Kidney epithelial cell (primary cell): ENCODE measurements around the gene SIRPA. TPM values are rescaled to one million over a fixed set of nuclear protein-coding genes. Genes with fewer than 3 reads are reported as not detected.

Source experiments
- DNase-seq: peaks from one replicate; pipeline ENCODE4 v3.0.0-alpha.2; 2010; ENCODE audit warnings: low read depth
- H3K27me3 ChIP-seq: 2 replicates; pipeline ENCODE4 v1.6.0; 2011; ENCODE audit warnings: low read length; ENCODE audit not compliant: control insufficient read depth, insufficient read depth
- H3K36me3 ChIP-seq: 2 replicates; pipeline ENCODE4 v1.5.1; 2011; ENCODE audit warnings: low read length; ENCODE audit not compliant: control insufficient read depth, insufficient read depth
- H3K4me3 ChIP-seq: 2 replicates; pipeline ENCODE4 v1.5.1; 2011; ENCODE audit warnings: low read depth, mild to moderate bottlenecking, control low read depth, low read length
- CTCF ChIP-seq: IDR thresholded peaks from 2 replicates; pipeline ENCODE4 v1.5.1; 2011; ENCODE audit warnings: mild to moderate bottlenecking, moderate library complexity, low read length, control low read depth, inconsistent platforms; ENCODE audit not compliant: insufficient read depth, poor library complexity, severe bottlenecking
- total RNA-seq: library from RNA; depleted of rRNA; stranded (reverse); fragments of >200 nt; gene quantifications from 2 replicates; pipeline ENCODE4 v1.2.3, GENCODE V29; 2015

Gene SIRPA
- total RNA-seq, 1 donor from 2014 or later: 40.6 TPM

GRCh38 chr20:1937316-1937976 is 42.2 kb downstream of the SIRPA start:
- TF ChIP-seq CTCF: no peak
- Histone ChIP-seq H3K4me3 (no peak overlapping the region), H3K27me3 (no peaks in the 10 kb centered on the region), H3K36me3 (peaks cover 2% of the 10 kb centered on the region)
- DNase-seq: no peak

DNA sequence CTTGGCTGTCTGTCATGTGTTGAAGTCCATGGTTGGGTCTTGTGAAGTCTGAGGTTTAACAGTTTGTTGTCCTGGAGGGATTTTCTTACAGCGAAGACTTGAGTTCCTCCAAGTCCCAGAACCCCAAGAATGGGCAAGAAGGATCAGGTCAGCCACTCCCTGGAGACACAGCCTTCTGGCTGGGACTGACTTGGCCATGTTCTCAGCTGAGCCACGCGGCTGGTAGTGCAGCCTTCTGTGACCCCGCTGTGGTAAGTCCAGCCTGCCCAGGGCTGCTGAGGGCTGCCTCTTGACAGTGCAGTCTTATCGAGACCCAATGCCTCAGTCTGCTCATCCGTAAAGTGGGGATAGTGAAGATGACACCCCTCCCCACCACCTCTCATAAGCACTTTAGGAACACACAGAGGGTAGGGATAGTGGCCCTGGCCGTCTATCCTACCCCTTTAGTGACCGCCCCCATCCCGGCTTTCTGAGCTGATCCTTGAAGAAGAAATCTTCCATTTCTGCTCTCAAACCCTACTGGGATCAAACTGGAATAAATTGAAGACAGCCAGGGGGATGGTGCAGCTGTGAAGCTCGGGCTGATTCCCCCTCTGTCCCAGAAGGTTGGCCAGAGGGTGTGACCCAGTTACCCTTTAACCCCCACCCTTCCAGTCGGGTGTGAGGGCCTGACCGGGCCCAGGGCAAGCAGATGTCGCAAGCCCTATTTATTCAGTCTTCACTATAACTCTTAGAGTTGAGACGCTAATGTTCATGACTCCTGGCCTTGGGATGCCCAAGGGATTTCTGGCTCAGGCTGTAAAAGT is 43.5 kb downstream of the SIRPA start:
- TF ChIP-seq CTCF: no peak
- H3K4me3 ChIP-seq: no peak overlapping the region
- H3K36me3 ChIP-seq: peaks cover 2% of the 10 kb centered on the region
- peaks cover 3% of the 10 kb centered on the region for H3K27me3 ChIP-seq
- no peak for DNase-seq

- DNase-seq: no peak
- no peak for TF ChIP-seq CTCF
- Histone ChIP-seq H3K36me3 (peaks cover 2% of the 10 kb centered on the region), H3K4me3 (no peak overlapping the region), H3K27me3 (peaks cover 3% of the 10 kb centered on the region)
These were observed 44.0 kb downstream of the SIRPA start for GRCh38 chr20:1939270-1939595.

DNA sequence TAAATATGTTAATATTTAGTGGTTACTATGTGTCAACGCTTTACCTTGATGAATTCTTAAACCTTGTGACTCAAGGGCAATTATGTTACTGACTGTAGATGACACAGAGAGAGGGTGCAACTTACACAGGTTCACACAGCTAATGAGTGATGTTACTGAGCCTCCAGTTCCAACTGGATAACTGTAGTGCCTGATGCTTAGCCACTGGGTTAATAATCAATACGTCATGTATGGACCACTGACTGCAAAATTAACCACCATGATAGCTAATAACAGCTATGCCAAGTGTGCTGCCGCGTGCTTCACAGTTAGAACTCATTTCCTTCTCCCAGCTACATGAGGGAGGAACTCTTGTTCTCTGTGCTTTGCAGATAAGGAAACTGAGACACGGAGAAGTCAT is 45.4 kb downstream of the SIRPA start:
- Histone ChIP-seq H3K4me3 (no peak overlapping the region), H3K27me3 (peaks cover 8% of the 10 kb centered on the region), H3K36me3 (peaks cover 2% of the 10 kb centered on the region)
- DNase-seq: no peak
- no peak for TF ChIP-seq CTCF

GRCh38 chr20:1941226-1941625 is 46.0 kb downstream of the SIRPA start:
- Histone ChIP-seq H3K4me3 (no peak overlapping the region), H3K27me3 (peaks cover 8% of the 10 kb centered on the region), H3K36me3 (peaks cover 2% of the 10 kb centered on the region)
- DNase-seq: no peak
- no peak for TF ChIP-seq CTCF

DNA sequence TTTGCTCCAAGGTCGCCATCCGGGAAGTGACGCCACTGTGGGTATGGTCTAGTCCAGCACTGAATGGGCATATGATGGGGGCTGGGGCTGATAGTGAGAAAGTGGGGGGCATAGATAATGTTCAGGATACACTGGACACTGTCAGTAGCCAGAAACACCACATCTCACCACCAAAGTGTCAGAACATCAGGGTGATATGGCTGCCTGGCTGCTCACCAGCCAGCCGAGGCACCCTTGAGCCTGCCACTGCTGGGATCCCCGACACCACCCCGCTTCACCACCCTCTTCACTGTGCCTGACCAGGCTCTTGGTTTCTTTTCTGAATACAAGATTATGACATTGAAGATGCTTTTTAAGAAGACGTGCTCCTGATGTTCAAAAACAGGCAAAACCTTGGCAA is 46.9 kb downstream of the SIRPA start:
- no peak overlapping the region for H3K4me3 ChIP-seq
- no peak for TF ChIP-seq CTCF
- H3K36me3 ChIP-seq: peaks cover 2% of the 10 kb centered on the region
- DNase-seq: no peak
- H3K27me3 ChIP-seq: peaks cover 11% of the 10 kb centered on the region
